T1000 (cell line): Measurements from ENCODE around the gene ECPAS.
A peak's percentile ranks its signal among the peaks of the same experiment; 100 is the strongest.
"Not testable (repeated sequence)": the region's sequence is repeated elsewhere in the genome, so short reads cannot be mapped to it uniquely, and the experiment has no call there.

ENCODE experiments used
- DNase-seq: peaks from one replicate; lab custom pipeline; 2025; ENCODE audit warnings: mixed read lengths; lab: John Stamatoyannopoulos, UW

Gene ECPAS, protein sequence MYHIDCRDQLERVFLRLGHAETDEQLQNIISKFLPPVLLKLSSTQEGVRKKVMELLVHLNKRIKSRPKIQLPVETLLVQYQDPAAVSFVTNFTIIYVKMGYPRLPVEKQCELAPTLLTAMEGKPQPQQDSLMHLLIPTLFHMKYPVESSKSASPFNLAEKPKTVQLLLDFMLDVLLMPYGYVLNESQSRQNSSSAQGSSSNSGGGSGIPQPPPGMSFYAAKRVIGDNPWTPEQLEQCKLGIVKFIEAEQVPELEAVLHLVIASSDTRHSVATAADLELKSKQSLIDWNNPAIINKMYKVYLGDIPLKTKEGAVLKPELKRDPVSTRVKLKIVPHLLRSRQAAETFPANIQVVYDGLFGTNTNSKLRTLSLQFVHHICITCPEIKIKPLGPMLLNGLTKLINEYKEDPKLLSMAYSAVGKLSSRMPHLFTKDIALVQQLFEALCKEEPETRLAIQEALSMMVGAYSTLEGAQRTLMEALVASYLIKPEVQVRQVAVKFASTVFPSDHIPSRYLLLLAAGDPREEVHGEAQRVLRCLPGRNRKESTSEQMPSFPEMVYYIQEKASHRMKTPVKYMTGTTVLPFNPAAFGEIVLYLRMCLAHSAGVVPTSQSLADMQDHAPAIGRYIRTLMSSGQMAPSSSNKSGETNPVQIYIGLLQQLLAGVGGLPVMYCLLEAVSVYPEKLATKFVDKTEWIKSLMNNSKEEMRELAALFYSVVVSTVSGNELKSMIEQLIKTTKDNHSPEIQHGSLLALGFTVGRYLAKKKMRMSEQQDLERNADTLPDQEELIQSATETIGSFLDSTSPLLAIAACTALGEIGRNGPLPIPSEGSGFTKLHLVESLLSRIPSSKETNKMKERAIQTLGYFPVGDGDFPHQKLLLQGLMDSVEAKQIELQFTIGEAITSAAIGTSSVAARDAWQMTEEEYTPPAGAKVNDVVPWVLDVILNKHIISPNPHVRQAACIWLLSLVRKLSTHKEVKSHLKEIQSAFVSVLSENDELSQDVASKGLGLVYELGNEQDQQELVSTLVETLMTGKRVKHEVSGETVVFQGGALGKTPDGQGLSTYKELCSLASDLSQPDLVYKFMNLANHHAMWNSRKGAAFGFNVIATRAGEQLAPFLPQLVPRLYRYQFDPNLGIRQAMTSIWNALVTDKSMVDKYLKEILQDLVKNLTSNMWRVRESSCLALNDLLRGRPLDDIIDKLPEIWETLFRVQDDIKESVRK (N-terminal part only)

DNA sequence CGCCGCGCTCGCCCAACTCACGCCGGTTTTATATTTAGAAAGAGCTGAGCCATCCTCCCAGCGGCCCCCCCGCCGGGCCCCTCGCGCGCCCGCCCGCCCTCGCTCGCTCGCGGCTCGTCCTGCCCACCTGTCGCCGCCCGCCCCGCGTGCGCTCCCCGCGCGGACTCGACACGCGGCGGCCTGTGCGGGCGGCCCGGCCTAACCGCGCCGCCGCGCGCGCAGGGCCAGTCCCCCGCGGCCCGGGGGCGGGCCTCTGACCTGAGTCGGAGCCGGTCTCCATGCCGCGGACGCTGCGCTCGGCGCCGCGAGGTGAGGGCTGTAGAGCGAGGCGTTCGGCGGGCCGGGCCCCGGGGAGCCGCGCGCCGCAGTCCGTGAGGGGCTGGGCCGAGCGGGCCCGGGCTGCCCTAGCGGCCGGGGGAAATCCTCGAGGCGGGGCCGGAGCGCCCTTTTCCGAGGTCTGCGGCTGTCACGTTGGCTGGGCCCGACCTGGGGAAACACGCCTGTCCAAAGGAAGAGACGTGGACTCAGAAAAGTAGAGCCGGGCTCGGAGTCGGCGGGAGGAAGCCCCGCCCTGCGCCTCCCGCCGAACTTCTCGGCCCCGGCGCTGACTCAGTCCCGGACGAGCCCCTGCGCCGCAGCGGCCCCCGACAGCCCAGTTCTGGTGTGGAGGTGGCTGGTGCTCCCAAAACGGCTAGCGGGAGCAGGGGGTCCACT is at the start of gene ECPAS:
TSS of gene ECPAS (minus strand) at position 526 of the 714 bp plus-strand sequence. CDS start 11,465 bp downstream, outside the sequence.
- peak; percentile 53 for DNase-seq

DNA sequence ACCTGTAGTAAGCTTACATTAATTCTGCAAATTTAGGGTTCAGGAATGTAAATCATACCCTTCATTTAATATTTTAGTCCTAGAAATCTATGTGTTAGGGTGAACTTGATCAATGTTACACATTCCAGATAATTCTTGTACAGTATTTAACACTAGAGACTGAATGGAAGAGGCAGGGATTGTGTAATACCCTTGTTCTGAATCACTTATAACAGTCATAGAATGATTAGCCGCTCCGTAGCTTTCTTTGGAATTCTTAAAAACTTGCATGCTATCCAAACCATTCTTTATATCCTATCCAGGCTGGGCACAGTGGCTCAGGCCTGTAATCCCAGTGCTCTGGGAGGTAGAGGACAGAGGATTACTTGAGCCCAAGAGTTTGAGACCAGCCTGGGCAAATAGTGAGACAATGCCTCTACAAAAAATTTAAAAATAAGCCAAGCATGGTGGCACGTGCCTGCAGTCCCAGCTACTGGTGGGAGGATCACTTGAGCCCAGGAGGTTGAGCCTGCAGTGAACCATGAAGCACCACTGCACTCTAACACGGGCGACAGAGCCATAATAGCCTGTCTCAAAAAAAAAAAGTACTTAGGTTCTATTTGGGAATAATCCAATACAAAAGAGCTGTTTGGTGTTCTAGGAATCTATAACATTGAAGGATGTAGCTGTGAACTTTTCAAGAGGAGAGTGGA is 49.1 kb upstream of the ECPAS start:
- no peak for DNase-seq

GRCh38 chr9:111531716-111532115 is 47.5 kb upstream of the ECPAS start:
- DNase-seq = no peak

DNA sequence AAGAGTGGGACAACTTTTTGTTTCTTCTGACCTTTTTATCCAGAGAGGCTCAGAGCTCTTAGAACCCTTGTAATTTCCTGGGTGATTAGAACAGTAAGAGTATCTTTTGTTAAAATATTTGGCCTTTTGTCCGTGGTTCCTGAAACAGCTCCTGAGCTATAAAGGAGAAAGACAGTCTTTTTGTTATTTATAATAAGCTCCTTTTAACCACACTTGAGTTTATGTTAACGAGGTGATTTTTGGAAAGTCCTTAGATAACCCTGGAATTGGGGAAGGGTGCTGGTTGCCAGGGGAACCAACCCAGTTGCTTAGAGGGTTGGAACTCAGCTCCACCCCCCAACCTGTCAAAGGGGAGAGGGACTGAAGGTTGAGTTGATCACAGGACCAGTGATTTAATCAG is 45.6 kb upstream of the ECPAS start:
- no peak for DNase-seq

DNA sequence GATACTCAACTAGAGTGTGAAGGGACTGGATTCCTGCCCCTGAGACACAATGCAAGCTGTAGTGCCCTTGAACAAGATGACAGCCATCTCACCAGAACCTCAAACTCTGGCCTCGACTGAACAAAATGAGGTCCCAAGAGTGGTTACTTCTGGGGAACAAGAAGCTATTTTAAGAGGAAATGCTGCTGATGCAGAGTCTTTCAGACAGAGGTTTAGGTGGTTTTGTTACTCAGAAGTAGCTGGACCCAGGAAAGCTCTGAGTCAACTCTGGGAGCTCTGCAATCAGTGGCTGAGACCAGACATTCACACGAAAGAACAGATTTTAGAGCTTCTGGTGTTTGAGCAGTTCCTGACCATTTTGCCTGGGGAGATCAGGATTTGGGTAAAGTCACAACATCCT is 43.2 kb upstream of the ECPAS start:
- no peak for DNase-seq

DNA sequence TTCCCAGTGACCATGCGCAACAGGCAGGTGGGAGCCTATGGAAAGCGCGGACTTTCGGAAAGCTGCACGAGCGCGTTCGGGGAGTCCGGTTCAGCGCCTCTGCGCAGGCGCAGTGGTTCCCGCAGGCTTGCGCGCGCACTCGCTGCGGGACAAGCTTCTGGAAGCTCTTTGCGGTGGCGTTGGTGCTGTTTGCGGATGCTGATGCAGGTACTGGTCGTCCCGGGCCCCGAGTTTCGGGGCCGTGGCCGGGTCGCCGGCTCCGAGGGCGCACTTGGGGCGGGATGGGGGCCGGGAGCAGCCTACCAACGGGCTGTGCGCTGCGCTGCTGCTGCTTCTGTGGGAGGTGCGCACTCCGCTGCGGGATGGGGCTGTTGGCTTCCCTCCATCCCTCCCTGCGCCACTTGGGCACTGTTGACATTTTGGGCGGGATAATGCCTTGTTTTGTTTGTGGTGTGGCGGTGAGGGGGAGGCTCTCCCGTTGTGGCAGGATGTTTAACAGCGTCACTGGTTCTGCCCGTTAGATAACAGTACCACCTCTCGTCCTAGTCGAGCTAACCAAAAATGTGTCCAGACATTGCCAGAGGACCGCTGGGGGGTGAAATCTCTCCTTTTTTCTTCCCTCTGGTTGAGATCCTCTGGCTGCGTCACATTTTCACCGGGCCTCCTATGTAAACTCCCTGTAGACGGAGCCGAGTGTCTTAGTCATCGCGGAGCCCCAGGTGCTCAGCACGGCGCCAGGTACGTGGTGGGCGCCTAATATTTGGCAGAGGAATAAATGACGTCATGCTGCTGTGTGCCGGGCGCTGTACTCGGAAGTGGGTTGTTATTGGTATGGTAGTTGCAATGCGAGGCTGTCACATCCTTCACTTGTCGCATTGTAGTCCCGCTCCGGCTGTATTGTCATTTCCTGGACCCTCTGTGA is 41.1 kb upstream of the ECPAS start, which contains the start of gene ZNF483:
TSS of gene ZNF483 (plus strand) at position 124 of the 922 bp plus-strand sequence. CDS start 2,217 bp downstream, outside the sequence.
- DNase-seq = peak; percentile 14

- no peak for DNase-seq
Observed at GRCh38 chr9:111524731-111525055, 40.5 kb upstream of the ECPAS start.

DNA sequence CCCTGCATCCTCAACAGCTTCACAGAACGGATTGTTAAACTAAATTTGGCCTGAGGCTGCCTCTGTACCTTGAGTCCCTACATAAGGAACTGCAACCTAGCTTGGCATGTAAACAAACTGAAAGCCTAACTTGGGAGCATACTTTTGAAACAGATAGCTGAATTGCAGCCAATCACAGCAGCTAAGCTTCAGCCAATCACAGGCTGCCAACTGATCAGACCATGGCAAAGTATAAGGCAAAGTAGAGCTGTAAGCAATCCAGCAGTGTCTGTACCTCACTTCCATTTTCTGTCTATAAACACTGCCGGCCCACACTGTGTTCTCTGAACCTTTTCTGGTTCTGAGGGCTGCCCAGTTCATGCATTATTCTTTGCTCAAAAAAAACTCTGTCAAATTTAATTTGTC is 31.9 kb upstream of the ECPAS start:
- DNase-seq = no peak

DNA sequence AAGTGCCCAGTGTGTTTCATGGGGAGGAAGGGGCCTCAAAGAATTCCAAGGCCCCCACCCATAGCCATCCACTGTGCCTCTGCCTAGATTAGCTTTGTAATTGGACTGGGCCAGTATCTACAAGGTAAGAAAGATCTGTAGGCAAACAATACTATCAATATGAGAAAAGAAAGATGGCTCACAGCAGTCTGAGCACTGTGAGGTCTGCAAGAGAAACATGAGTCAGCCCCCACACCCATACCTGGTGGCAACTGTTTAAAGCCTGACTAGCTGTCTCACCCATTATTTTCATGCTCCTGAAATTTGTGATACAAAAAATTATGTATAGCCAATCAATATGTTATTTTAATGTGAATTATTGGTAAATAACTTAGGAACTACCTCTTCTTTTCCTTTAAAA is 30.8 kb upstream of the ECPAS start:
- no peak for DNase-seq

- DNase-seq = not testable (repeated sequence)
Observed at GRCh38 chr9:111511581-111511980, 27.4 kb upstream of the ECPAS start.

- DNase-seq = no peak
Observed at GRCh38 chr9:111502506-111502905, 18.3 kb upstream of the ECPAS start.

DNA sequence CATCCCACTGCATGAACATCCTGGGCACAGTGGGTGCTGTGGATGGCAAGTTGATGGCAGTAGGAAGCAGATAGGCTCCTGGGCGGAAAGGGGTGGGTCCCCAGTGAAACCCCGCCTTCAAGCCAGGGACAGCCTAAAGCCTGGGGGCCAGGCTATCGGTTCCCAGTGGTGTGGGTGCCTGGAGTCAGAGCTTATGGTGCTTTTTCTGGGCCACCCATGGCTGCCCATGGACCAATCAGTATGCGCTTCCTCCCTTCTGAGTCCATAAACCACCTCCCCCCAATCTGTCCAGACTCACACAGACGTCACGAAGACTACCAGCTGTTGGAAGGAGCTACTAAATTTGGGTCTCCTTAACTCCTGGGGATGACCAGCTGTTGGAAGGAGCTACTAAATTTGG is 17.5 kb upstream of the ECPAS start:
- DNase-seq = no peak

- no peak for DNase-seq
Observed at GRCh38 chr9:111501005-111501562, 16.9 kb upstream of the ECPAS start.

DNA sequence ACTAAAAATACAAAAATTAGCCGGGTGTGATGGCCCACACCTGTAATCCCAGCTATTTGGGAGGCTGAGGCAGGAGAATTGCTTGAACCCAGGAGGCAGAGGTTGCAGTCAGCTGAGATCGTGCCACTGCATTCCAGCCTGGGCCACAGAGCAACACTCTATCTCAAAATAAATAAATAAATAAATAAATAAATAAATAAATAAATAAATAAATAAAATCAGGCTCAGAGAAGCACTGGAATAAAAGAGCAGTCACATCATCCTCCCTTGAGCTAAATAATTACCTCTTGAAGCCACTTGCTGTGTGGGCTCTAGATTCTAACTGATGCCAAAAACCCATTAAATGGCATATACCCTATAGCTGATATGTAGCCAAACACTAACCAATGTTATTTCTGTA is 13.0 kb upstream of the ECPAS start:
- DNase-seq = not testable (repeated sequence)

GRCh38 chr9:111484572-111484894 is 350 bp upstream of the ECPAS start:
- no peak for DNase-seq

DNA sequence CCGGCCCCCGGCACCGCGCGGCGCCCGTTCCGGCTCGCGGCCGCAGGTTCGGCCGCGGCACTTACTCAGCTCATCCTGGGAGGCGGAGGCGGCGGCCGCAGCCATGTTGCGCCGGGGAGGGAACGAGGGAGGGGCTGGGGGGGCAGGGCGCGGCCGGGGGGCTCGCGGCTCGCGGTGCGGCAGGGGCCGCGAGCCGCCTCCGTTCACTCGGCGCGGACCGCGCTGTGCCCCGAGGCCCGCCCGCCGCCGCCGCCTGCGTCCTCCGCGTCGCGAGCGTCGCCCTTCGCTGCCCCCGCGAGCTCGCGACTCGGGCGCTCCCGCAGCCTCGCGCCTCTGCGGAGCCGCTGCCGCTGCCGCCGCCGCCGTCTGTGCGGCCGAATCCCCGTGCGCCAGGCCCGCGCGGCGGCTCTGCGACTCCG is 735 bp downstream of the ECPAS start:
- DNase-seq = no peak

- DNase-seq = peak; percentile 6
Observed at GRCh38 chr9:111482694-111483438, 1.3 kb downstream of the ECPAS start.

DNA sequence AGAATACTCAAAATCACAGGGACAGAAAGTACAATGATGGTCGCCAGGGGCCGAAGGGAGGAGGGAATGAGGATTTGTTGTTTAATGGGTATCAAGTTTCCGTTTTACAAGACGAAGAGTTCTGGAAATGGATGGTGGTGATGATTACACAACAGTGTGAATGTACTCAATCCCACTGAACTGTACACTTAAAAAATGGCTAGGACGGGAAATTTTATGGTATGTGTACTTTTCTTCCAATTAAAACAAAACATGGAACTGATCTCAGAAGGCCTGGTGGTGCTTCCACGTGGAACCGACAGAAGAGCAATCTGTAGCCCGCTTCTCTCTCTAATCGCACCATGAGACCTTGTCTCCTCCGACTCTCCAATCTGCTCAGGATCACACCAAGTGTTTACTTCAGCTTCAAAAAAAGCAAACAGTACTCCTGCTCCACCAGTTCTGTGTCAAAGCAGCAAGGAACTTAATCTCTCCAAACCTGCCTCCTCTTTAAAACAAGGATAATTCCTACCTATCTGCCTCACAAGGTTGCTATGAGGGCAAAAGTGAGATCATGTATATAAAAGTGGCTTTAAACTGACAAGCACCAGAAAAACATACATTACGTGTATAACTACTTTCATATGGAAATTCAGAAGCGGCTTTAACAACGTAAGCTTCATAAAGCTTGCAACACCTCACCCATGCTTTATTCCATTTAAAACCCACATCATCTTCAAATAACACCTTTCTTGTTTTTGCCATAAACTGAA is 2.1 kb downstream of the ECPAS start:
- DNase-seq = no peak
